Right cardiac atrium (tissue), 5 donors: Measurements from ENCODE around the gene SDK2. TPM values are rescaled to one million over a fixed set of nuclear protein-coding genes. Genes with fewer than 3 reads are reported as not detected.

Experiments
- ATAC-seq, 2 donors: fragments of 200-7000 bp; cut with Tn5 transposase; one replicate each; pipeline versions ENCODE4 v1.8.0 to v1.9.1; 2020; ENCODE audit warnings: moderate library complexity in 2 of 2, mild to moderate bottlenecking in 1 of 2
- DNase-seq, 3 donors: peaks; one replicate each; pipeline ENCODE4 v3.0.0-alpha.2; 2020
- H3K27ac ChIP-seq: one replicate; pipeline ENCODE4 v1.5.1; 2013; ENCODE audit warnings: mild to moderate bottlenecking, low read length, control low read depth, moderate library complexity
- H3K27me3 ChIP-seq: one replicate; pipeline ENCODE4 v1.6.1; 2013; ENCODE audit not compliant: control insufficient read depth, insufficient read depth
- H3K4me1 ChIP-seq: one replicate; pipeline ENCODE4 v1.6.1; 2013; ENCODE audit warnings: low read length; ENCODE audit not compliant: control insufficient read depth, insufficient read depth
- H3K4me3 ChIP-seq: one replicate; pipeline ENCODE4 v1.5.1; 2013; ENCODE audit warnings: low read length, control low read depth
- H3K9me3 ChIP-seq: one replicate; pipeline ENCODE4 v1.6.1; 2013; ENCODE audit warnings: low read length; ENCODE audit not compliant: control insufficient read depth
- WGBS: extraction: QIAGEN DNeasy Blood & Tissue Kit; methylation state at CpG from one replicate; pipeline ENCODE4 v1.1.7; 2013; 5-methylcytosine and 5-hydroxymethylcytosine counted together
- intact Hi-C, 4 donors: fragments of 100-400 bp; cut with DNase I; formaldehyde crosslinking; loops; one replicate each; pipeline versions ENCODE4 v1.11.0 to v1.14.0; 2022 to 2023
- polyA plus RNA-seq: library from polyadenylated mRNA; stranded (reverse); fragments of 200-250 nt; gene quantifications from one replicate; pipeline ENCODE4 v1.2.3, GENCODE V29; 2013
- total RNA-seq, 4 donors: library from RNA; stranded (reverse); fragmentation: NEBNext Ultra II Directional; extraction: Animal tissue kit (Norgen Biotek cat#: 25700); gene quantifications; one replicate each; pipeline ENCODE4 v1.2.1, GENCODE V29; 2021
- donor health status: healthy with polysubstance abuse.
- donor health status: DM: no; HTN: yes; CAD: no.
- donor health status: DM: no; HTN: no; CAD: no.
- donor health status: DM: no; HTN: yes; CAD: no; lungs with severe emphysema.
- donor health status: DM: yes; HTN: yes; CAD: no.

The SDK2 gene
- total and polyA plus RNA-seq, 5 donors: 0.77 to 4.4 (median 2.0) TPM

- H3K27me3 ChIP-seq: no peaks in the 10 kb centered on the region
- WGBS: 76% methylated on average over 30 of the region's 30 CpGs
- DNase-seq (no peak), ATAC-seq (no peak)
- H3K27ac ChIP-seq: no peak overlapping the region
- H3K4me3 ChIP-seq: no peak overlapping the region
- intact Hi-C loops: no loop called here
- H3K4me1 ChIP-seq: no peaks in the 10 kb centered on the region
- no peaks in the 10 kb centered on the region for H3K9me3 ChIP-seq
Observed at GRCh38 chr17:73552300-73553048, 91.8 kb downstream of the SDK2 start.

- intact Hi-C loops: no loop called here
- H3K9me3 ChIP-seq: no peaks in the 10 kb centered on the region
- no peak overlapping the region for H3K4me3 ChIP-seq
- ATAC-seq (no peak), DNase-seq (no peak)
- H3K27me3 ChIP-seq: no peaks in the 10 kb centered on the region
- WGBS: 70% methylated on average over 5 of the region's 5 CpGs
- no peaks in the 10 kb centered on the region for H3K4me1 ChIP-seq
- H3K27ac ChIP-seq: no peak overlapping the region
Observed at GRCh38 chr17:73551759-73552158, 92.5 kb downstream of the SDK2 start.

GRCh38 chr17:73551144-73551543, 93.1 kb downstream of the SDK2 start:
- H3K9me3 ChIP-seq: no peaks in the 10 kb centered on the region
- H3K27me3 ChIP-seq: no peaks in the 10 kb centered on the region
- no peaks in the 10 kb centered on the region for H3K4me1 ChIP-seq
- H3K4me3 ChIP-seq: no peak overlapping the region
- 89% methylated on average over 20 of the region's 20 CpGs for WGBS
- no peak for ATAC-seq
- intact Hi-C loops: no loop called here
- DNase-seq: no peak
- H3K27ac ChIP-seq: no peak overlapping the region

- H3K27me3 ChIP-seq: no peaks in the 10 kb centered on the region
Observed at GRCh38 chr17:73550556-73550955, 93.7 kb downstream of the SDK2 start.

GRCh38 chr17:73549841-73550430, 94.3 kb downstream of the SDK2 start:
- 68% methylated on average over 12 of the region's 12 CpGs for WGBS
- Histone ChIP-seq H3K9me3 (no peaks in the 10 kb centered on the region), H3K27me3 (no peaks in the 10 kb centered on the region), H3K4me3 (no peak overlapping the region), H3K27ac (no peak overlapping the region), H3K4me1 (no peaks in the 10 kb centered on the region)
- intact Hi-C loops: no loop called here
- ATAC-seq (no peak), DNase-seq (no peak)

More at GRCh38 chr17:73550556-73550955, 93.7 kb downstream of the SDK2 start:
- intact Hi-C loops: no loop called here
- ATAC-seq (no peak), DNase-seq (no peak)
- Histone ChIP-seq H3K4me1 (no peaks in the 10 kb centered on the region), H3K4me3 (no peak overlapping the region), H3K27ac (no peak overlapping the region), H3K9me3 (no peaks in the 10 kb centered on the region)
- 60% methylated on average over 10 of the region's 10 CpGs for WGBS

- intact Hi-C loops: no loop called here
- Histone ChIP-seq H3K4me3 (no peak overlapping the region), H3K27me3 (no peaks in the 10 kb centered on the region), H3K9me3 (no peaks in the 10 kb centered on the region), H3K4me1 (no peaks in the 10 kb centered on the region), H3K27ac (no peak overlapping the region)
- 38% methylated on average over 11 of the region's 11 CpGs for WGBS
- peak in 1 of 2 donors; percentile 85 for ATAC-seq
- peak in 1 of 3 donors; percentile 49 for DNase-seq
Observed at GRCh38 chr17:73548620-73549311, 95.5 kb downstream of the SDK2 start.

GRCh38 chr17:73547790-73548189, 96.5 kb downstream of the SDK2 start:
- Histone ChIP-seq H3K4me3 (no peak overlapping the region), H3K27me3 (no peaks in the 10 kb centered on the region), H3K4me1 (no peaks in the 10 kb centered on the region), H3K9me3 (no peaks in the 10 kb centered on the region), H3K27ac (no peak overlapping the region)
- ATAC-seq: no peak
- intact Hi-C loops: no loop called here
- no peak for DNase-seq
- WGBS: 88% methylated on average over 6 of the region's 6 CpGs

GRCh38 chr17:73546770-73547536, 97.3 kb downstream of the SDK2 start:
- 76% methylated on average over 12 of the region's 12 CpGs for WGBS
- intact Hi-C loops: no loop called here
- no peaks in the 10 kb centered on the region for H3K9me3 ChIP-seq
- ATAC-seq (no peak), DNase-seq (peak; percentile 46 to 75 (median 74))
- H3K27me3 ChIP-seq: no peaks in the 10 kb centered on the region
- H3K27ac ChIP-seq: no peak overlapping the region
- H3K4me1 ChIP-seq: no peaks in the 10 kb centered on the region
- H3K4me3 ChIP-seq: no peak overlapping the region

GRCh38 chr17:73546114-73546513, 98.1 kb downstream of the SDK2 start:
- ATAC-seq (no peak), DNase-seq (no peak)
- H3K4me3 ChIP-seq: no peak overlapping the region
- H3K9me3 ChIP-seq: no peaks in the 10 kb centered on the region
- no peaks in the 10 kb centered on the region for H3K27me3 ChIP-seq
- no peak overlapping the region for H3K27ac ChIP-seq
- WGBS: 86% methylated on average over 11 of the region's 11 CpGs
- intact Hi-C loops: no loop called here
- H3K4me1 ChIP-seq: no peaks in the 10 kb centered on the region

- Histone ChIP-seq H3K27ac (no peak overlapping the region), H3K4me1 (no peaks in the 10 kb centered on the region), H3K27me3 (no peaks in the 10 kb centered on the region), H3K9me3 (no peaks in the 10 kb centered on the region), H3K4me3 (no peak overlapping the region)
- no peak for ATAC-seq
- no peak for DNase-seq
- intact Hi-C loops: no loop called here
- 83% methylated on average over 17 of the region's 17 CpGs for WGBS
Observed at GRCh38 chr17:73545109-73546032, 98.9 kb downstream of the SDK2 start.
